GM15510 (cell line): Measurements from ENCODE around the gene UBXN11.

Experiments
- POLR2A ChIP-seq: IDR thresholded peaks from 3 replicates; pipeline ENCODE4 v1.6.1; 2011; ENCODE audit warnings: borderline replicate concordance; ENCODE audit not compliant: insufficient read length; ENCODE audit errors: extremely low read depth

UBXN11 gene

DNA sequence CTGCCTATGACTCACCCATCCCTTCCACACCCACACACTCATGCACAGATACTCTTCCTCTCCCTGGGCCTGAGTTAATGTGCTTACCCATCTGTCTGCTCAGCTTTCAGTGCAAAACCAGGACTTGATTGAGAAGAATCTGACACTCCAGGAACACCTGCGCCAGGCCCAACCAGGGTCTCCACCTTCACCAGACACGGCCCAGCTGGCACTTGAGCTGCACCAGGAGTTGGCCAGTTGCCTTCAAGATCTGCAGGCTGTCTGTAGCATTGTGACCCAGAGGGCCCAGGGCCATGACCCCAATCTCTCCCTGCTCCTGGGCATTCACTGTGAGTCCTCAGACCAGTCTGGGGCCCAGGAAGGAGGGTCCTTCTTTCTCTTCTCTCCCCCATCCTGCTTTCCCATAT is 30.0 kb downstream of the UBXN11 start:
- no peak for TF ChIP-seq POLR2A

DNA sequence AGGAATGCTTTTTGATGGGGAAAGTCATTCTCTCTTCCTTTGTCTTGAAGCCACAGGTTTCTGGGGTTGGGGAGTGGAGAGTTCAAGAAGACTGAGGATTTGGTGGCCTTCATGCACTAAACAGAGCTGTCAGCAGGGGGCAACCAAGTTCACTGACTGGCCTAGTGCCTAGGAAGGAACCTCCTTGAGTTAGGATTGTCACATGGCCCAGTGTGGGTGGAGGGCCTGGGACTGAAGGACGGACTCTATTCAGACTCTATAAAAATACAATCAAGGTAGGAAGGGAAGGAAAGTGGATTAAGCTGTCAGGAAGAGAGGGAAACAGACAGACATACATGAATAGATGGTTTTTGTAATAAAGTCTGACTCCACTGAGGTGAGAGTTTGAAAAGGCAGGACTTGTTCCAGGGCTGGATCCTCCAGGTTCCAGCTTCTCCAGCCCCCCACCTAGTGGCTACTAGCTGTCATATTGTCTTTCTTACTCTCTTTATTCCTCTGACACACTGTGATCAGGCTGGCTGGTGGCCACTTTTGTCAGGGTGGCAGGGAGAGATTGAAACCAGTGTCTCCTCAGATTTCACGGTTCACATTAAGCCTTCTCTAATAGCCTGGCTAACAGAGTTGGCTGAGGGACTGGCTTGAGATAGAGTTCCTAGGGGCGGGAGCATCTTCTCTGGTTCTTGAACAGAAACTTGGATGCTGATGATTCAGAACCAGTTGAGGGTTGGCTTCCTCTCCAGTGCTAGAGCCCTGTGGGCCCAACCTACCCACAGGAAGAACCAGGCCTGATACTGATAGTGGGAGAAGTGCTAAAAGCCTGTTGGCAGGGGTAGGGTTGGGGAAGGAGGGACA is 30.6 kb downstream of the UBXN11 start:
- TF ChIP-seq POLR2A: no peak

DNA sequence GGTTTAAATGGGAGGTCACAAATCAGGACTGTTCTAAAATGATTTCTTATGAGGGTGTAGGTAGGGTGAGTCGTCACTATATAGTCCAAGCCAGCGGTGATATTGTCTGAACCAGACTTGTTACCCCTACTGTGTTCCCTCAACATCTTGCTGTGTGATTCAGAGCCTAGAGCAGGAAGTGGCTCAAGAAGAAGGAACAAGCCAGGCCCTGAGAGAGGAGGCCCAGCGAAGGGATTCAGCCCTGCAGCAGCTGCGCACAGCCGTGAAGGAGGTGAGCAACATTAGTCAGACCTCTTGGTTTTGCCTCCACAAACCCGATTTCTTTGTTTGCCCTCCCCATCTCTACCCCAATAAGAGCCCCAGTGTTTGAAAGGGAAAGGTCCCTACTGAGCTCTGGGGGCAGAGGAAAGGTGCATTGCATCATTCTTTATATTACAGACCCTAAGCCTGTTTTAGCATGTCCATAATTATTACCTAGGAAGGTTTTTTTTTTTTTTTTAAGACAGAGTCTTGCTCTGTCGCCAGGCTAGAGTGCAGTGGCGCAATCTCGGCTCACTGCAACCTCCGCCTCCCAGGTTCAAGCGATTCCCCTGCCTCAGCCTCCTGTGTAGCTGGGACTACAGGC is 31.5 kb downstream of the UBXN11 start:
- TF ChIP-seq POLR2A: no peak

DNA sequence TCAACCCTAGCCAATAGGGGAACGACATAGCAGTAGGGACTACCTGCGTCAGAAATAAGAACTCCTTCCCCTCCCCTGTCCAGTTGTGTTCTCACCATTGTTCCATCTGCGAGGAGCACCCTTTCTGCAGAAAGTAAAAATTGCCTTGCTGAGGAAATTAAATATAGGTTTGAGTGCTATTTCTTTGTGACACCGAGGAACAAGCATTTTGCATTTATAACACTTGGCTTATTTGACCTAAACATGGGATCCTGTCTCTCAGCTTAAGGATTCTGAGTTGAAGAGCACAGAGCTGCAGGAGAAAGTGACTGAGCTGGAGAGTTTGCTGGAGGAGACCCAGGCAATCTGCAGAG is 37.3 kb downstream of the UBXN11 start:
- TF ChIP-seq POLR2A: no peak

DNA sequence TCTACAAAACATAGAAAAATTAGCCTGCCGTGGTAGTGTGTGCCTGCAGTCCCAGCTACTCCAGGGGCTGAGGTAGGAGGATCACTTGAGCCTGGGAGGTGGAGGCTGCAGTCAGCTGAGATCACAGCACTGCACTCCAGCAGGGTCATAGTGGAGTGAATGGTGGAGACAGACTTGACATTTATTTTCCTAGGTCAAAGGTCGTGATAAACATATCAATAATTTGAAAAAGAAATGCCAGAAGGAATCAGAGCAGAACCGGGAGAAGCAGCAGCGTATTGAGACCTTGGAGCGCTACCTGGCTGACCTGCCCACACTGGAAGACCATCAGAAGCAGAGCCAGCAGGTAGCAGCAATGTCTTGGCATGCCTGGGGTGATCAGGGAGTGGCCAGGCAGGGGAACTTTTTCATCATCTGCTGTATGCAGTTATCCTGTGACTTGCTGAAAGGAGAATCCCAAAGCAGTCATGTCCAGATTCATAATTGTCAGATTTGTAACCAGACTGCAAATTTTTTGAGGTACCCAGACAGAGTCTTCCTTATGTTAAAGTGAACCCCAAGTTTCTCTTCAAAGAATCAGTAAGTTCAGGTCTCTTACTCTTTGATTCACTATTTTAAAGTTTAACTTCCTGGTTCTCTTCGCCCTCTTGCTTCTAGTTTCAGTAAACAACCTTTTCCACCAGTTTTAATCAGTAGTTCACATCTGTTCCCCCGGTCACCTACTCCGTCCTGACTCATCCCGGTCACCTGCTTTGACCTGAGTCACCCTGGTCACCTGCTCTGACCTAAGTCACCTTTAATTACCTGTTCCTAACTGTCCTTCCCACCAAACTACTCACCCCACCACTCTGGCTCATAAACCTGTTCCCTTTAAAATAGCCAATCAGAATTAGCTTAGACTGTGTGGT is 37.9 kb downstream of the UBXN11 start:
- TF ChIP-seq POLR2A: no peak

DNA sequence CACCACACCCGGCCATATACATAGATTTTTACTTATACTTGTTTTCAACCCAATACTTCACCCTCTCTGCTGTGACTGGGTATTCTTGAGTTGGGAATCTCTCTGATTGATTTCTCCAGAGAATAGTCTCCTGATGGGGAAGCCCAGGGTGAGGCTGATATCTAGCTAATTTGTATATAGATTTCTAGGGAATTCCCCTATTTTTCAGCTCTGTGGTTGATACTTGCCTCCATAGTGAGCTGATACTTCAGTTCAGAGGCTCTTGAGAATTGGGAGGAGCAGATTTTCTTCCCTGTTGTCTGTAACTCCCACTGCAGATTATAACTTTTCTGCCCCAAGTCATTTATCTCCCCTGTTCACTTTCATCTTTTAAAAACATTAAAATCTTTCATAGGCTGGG is 41.0 kb downstream of the UBXN11 start:
- TF ChIP-seq POLR2A: no peak

DNA sequence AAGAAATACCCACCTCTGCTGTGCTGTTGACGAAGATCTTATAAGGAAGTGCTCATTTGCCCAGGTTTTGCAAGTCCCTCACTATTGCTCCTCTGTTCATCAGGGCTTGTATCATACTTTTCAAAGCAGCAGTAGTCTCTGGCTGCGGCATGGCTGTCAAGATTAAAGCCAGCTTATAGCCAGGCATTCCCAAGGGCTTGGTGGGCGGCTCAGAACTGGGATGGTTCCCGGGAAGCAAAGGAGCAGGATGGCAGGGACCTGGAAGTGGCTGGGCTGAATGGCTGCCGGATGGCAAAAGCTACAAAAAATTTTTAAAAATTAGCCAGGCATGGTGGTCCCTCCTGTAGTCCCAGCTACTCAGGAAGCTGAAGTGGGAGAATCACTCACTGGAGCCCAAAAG is 43.2 kb downstream of the UBXN11 start:
- TF ChIP-seq POLR2A: no peak

DNA sequence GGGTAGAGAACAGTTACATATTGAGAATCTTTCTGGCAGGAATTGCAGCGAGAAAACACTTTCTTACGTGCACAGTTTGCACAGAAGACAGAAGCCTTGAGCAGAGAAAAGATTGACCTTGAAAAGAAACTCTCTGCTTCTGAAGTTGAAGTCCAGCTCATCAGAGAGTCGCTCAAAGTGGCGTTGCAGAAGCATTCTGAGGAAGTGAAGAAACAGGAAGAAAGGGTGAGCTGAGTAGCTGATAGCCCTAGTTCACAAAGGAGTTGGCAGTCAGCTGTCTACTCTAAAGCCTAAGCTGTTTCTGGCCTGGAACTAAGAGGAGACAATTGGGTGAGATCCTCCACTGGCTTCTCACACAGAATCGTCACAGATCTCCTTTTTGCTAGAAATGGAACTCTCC is 46.9 kb downstream of the UBXN11 start:
- TF ChIP-seq POLR2A: no peak

DNA sequence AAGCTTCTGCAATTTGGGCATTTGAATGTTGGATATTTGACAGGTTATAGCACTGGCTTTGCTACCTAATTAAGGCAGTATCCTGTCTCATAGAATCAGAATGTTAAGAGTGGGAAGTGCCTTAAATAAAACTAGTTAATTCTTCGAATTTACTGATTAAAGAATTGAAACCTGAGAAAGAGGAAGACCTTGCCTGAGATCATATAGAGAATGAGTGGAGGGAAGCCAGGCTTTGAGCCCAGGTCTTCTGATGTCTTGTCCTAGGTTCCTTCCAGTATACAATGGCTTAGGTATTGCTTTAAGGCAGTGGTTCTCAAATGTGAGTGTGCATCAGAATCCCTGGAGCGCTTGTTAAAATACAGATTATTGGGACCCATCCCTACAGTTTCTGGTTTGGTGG is 47.4 kb downstream of the UBXN11 start:
- TF ChIP-seq POLR2A: no peak

DNA sequence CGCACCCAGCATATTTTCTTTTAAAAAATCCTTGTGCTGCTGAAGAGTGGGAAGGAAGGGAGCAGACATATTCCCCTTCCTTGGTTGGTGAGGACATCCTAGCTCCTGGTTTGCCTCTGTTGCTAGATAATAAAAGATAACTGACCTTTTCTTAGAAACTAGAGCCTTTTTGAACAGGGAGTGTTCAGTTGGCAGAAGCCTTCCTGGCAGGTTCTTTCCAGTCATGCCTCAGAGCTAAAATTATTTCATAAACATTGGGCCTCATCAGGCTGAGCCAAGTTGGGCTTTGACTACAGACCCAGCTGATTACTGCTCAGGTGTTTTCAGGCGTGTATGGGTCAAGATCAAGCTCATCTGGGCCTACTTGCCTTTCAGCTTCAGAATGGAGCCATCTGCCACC is 49.2 kb downstream of the UBXN11 start:
- no peak for TF ChIP-seq POLR2A

DNA sequence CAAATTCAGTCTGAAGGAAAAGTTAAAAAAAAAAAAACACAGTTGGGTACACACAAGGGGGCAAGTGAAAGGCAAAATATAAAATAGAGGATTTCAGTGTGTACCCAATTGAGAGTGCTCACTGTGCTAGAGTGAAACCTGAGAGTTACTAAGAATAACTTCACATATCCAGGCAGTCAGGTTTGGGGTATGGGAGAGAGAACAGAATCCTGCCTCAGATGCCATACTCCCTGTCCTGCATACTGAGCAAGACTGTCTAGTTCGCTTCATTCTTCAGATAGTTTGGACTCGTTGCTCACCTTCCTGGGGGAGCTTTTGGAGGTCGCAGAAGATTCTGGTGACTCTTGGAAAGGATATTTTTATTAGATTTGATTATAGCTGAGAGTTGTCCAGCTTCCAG is 52.0 kb downstream of the UBXN11 start:
- TF ChIP-seq POLR2A: no peak

DNA sequence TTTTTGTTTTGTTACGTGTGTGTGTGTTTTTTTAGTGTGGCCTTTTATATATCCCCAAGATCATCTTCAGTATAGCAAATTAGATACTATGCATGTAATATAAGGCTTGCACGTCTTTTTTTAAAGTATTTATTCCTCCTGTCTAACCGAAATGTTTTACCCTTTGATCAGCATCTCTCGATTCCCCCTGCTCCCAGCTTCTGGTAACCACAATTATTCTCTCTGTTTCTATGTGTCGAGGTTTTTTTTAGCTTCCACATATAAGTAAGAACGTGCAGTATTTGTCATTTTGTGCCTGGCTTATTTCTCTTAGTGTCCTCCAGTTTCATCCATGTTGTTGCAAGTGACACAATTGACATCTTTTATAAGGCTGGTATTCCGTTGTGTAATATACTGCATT is 53.7 kb downstream of the UBXN11 start:
- TF ChIP-seq POLR2A: no peak

DNA sequence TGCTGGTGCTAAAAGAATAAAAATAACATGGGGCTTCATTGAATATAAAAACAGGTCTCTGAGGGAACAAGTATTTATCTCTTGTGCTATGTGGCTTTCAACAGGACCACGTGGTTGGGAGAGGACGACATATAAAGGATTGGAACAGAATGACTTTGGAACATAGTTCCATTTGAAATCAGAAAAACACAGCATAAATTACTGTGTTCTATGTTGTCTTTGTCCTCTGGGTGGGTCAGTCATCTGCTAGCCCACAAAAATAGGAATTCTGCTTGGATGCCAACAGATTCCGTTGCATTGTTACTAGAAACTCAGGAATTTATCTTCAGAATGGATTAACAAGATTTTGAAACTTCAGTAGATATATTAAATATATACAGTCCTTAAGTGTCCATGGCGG is 66.5 kb downstream of the UBXN11 start:
- TF ChIP-seq POLR2A: no peak

DNA sequence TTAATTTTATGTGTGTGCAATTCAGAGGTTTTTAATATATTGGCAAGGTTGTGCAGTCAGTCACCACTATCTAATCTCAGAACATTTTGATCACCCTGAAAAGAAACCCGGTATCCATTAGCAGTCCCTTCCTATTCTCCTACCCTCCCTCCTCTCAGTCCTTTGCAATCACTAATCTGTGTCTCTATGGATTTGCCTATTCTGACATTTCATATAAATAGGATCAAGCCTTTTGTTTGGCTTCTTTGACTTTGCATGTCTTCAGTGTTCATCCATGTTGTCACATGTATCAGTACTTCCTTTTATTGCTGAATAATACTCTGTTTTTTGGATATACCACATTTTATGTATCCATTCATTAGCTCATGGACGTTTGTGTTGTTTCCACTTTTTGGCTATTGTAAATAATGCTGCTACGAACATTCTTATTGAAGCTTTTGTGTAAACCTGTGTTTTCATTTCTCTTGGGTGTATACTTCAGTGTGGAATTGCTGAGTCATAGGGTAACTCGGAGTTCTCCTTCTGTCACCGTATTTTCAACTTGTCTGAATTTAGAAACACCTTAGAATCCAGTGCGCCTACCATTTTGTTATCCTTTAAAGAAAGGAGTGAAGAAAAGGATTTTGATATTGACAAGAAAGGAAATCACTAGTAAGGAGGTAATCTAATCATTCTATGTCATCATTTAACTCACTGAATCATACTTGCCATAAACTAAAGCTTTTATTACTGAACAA is 69.0 kb downstream of the UBXN11 start:
- TF ChIP-seq POLR2A: no peak
